HG02870 (cell line): ENCODE measurements around the gene LIX1L.

Experiments
- ATAC-seq: cut with Tn5 transposase; IDR thresholded peaks from one replicate; pipeline ENCODE4 v1.9.1; 2021; ENCODE audit warnings: mild to moderate bottlenecking, moderate library complexity; ENCODE audit not compliant: unreplicated experiment

LIX1L gene

GRCh38 chr1:145985502-145986439, 28.0 kb upstream of the LIX1L start:
- no peak for ATAC-seq

GRCh38 chr1:145985129-145985501, 27.3 kb upstream of the LIX1L start:
- ATAC-seq: no peak

- ATAC-seq: no peak
These were observed 26.4 kb upstream of the LIX1L start for GRCh38 chr1:145983960-145984830.

GRCh38 chr1:145983206-145983675, 25.4 kb upstream of the LIX1L start:
- ATAC-seq: no peak

GRCh38 chr1:145982010-145982723, 24.4 kb upstream of the LIX1L start:
- ATAC-seq: no peak

GRCh38 chr1:145980457-145980994, 22.7 kb upstream of the LIX1L start:
- ATAC-seq: no peak

- ATAC-seq: no peak
These were observed 22.1 kb upstream of the LIX1L start for GRCh38 chr1:145979746-145980456.

- peak; percentile 88 for ATAC-seq
These were observed 21.3 kb upstream of the LIX1L start for GRCh38 chr1:145978854-145979745.

- ATAC-seq: no peak
These were observed 20.6 kb upstream of the LIX1L start for GRCh38 chr1:145978471-145978853.

- no peak for ATAC-seq
These were observed 20.0 kb upstream of the LIX1L start for GRCh38 chr1:145977486-145978470.

GRCh38 chr1:145977016-145977415, 19.2 kb upstream of the LIX1L start:
- ATAC-seq: no peak

GRCh38 chr1:145975216-145975615, 17.4 kb upstream of the LIX1L start:
- no peak for ATAC-seq

GRCh38 chr1:145974721-145975120, 16.9 kb upstream of the LIX1L start:
- no peak for ATAC-seq

GRCh38 chr1:145972580-145972979, 14.8 kb upstream of the LIX1L start:
- no peak for ATAC-seq

GRCh38 chr1:145967288-145967687, 9.5 kb upstream of the LIX1L start:
- no peak for ATAC-seq

GRCh38 chr1:145965119-145965744, 7.4 kb upstream of the LIX1L start:
- ATAC-seq: no peak

GRCh38 chr1:145964328-145965118, 6.7 kb upstream of the LIX1L start, which contains the start of the genes ANKRD34A and POLR3GL:
Gene ANKRD34A, minus strand, starts transcription at chr1:145964575. Its CDS starts 2,816 bp downstream, at chr1:145961759.
Gene POLR3GL, plus strand, starts transcription at chr1:145964690. Its CDS starts 10,176 bp downstream, at chr1:145974866.
- ATAC-seq: peak; percentile 90
